ENCODE measurements around the gene C12orf43.

- TF ChIP-seq, protein P1, sequence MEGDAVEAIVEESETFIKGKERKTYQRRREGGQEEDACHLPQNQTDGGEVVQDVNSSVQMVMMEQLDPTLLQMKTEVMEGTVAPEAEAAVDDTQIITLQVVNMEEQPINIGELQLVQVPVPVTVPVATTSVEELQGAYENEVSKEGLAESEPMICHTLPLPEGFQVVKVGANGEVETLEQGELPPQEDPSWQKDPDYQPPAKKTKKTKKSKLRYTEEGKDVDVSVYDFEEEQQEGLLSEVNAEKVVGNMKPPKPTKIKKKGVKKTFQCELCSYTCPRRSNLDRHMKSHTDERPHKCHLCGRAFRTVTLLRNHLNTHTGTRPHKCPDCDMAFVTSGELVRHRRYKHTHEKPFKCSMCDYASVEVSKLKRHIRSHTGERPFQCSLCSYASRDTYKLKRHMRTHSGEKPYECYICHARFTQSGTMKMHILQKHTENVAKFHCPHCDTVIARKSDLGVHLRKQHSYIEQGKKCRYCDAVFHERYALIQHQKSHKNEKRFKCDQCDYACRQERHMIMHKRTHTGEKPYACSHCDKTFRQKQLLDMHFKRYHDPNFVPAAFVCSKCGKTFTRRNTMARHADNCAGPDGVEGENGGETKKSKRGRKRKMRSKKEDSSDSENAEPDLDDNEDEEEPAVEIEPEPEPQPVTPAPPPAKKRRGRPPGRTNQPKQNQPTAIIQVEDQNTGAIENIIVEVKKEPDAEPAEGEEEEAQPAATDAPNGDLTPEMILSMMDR (IDR thresholded peaks at IDR 0.05; ENCODE audit: low read depth, low read length, poor library complexity, severe bottlenecking), result no peak
- TF ChIP-seq EZH2phosphoT487 (IDR thresholded peaks at IDR 0.05; ENCODE audit: borderline replicate concordance, low read length), result no peak
Observed at GRCh38 chr12:120979862-120980696, 36.2 kb downstream of the C12orf43 start.

Measured in DOHH2 (cell line).